Measurements from ENCODE around the gene JMJD1C.
A peak's percentile ranks its signal among the peaks of the same experiment; 100 is the strongest.
"Not testable (repeated sequence)": the region's sequence is repeated elsewhere in the genome, so short reads cannot be mapped to it uniquely, and the experiment has no call there.

JMJD1C gene

DNA sequence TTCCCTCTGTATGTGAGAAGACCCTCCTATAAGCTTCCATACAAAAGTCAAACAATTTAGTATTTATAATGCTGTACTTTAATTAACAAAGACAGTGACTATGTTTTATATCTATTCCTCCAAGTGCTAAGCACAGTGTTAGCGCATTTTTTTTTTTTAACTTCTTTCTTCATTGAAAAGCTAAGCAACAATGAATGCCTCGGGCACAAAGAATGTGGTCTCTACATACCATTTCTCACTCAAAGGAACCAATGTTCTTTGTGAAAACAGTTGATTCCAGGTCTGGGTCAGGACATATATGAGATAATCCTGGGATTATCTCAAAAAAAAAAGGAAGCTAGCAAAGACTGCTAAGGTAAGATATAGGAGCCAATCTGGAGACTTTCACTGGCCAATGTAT lies 29.2 kb upstream of the JMJD1C start:
- no peak for DNase-seq
- TF ChIP-seq POLR2A (IDR thresholded peaks at IDR 0.05; ENCODE audit: low read length): no peak
- no peak for TF ChIP-seq GATA1 (IDR thresholded peaks at IDR 0.05; ENCODE audit: low read depth, low read length)

DNA sequence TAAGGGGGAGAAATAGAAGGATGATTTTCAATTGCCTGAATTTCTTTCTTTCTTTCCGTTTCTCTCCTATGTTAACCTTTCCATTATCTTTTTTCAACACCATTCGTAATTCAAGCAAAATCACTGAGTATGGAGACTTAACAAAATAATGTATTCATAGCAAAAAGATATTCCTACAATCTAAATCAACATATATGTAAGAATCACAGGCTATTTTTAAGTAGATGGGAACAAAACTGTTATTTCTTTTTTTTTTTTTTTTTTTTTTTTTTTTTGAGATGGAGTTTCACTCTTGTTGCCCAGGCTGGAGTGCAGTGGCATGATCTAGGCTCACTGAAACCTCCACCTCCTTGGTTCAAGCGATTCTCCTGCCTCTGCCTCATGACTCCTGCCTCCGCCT lies 27.2 kb upstream of the JMJD1C start:
- DNase-seq: no peak
- TF ChIP-seq GATA1 (IDR thresholded peaks at IDR 0.05; ENCODE audit: low read depth, low read length): no peak

DNA sequence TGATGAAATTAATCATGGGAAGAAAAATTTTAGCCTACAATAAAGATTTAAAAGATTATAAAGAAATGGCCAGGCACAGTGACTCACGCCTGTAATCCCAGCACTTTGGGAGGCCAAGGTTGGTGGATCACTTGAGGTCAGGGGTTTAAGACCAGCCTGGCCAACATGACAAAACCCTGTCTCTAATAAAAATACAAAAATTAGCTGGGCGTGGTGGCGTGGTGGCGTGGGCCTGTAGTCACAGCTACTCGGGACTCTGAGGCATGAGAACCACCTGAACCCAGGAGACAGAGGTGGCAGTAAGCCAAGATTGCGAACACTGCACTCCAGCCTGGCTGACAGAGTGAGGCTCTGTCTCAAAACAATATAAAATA lies 26.5 kb upstream of the JMJD1C start:
- DNase-seq: not testable (repeated sequence)

DNA sequence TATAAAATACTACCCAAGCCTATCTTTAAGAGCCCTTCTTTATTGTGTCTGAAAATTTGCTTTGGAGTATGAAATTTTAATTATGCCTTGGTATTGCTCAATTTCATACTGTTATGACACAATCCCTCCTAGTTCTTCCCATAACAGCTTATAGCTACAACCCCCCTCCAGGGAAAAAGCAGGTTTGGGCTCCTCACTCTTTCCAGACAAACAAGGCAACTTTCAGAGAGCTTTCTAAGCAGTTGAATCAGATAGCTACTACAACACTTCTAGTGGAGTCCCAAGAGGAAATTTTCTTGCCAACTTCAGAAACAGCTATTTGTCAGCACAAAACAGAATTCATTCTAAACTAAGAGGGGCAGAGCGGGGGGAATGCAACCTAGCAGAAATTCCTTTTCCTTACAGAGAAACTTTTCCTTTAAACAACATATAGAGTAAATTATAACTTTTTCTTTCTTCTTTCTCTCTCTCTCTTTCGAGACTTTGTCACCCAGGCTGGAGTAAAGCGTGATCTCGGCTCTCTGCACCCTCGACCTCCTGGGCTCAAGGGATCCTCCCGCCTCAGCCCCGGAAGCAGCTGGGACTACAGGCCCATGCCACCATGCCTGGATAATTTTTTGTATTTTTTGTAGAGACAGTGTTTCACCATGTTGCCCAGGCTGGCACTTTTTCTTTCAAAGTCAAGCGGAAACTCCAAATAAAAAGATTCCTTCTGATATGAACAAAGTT lies 26.0 kb upstream of the JMJD1C start:
- TF ChIP-seq GATA1 (IDR thresholded peaks at IDR 0.05; ENCODE audit: low read depth, low read length) (no peak), POLR2A (IDR thresholded peaks at IDR 0.05; ENCODE audit: low read length) (no peak)
- DNase-seq: peak in 1 of 2 experiments; percentile 32

DNA sequence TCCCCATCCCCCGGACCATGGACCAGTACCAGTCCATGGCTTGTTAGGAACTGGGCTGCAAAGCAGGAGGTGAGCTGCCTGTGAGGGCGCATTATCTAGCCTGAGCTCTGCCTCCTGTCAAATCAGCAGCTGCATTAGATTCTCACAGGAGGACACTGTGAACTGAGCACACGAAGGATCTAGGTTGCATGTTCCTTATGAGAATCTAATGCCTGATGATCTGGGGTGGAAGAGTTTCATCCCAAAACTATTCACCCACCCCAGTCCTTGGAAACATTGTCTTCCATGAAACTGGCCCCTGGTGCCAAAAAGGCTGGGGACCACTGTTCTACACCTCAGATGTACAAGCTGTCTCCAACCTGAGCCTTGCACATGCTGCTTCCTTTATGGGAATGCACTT lies 24.1 kb upstream of the JMJD1C start:
- TF ChIP-seq POLR2A (IDR thresholded peaks at IDR 0.05; ENCODE audit: low read length) (no peak), GATA1 (IDR thresholded peaks at IDR 0.05; ENCODE audit: low read depth, low read length) (no peak)
- peak in 1 of 2 experiments; percentile 13 for DNase-seq

DNA sequence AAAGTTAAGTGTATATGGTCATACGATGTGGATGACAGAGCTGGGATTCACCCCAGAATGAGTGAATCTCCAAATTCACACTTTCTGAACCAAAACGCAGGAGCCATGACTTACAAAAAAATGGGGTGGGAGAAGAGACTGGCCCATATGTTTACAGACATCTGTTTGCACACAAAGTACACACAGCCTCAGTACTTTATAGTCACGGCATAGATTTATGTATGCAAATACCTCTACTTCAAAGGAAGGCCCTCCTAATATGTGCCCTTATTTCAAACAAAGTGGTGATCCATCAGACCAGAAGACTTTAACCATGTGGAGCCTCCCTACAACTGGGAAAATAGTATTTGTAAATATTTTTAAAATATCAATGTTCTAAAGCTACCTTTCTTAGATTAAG lies 22.2 kb upstream of the JMJD1C start:
- TF ChIP-seq POLR2A (IDR thresholded peaks at IDR 0.05; ENCODE audit: low read length) (no peak), GATA1 (IDR thresholded peaks at IDR 0.05; ENCODE audit: low read depth, low read length) (no peak)

DNA sequence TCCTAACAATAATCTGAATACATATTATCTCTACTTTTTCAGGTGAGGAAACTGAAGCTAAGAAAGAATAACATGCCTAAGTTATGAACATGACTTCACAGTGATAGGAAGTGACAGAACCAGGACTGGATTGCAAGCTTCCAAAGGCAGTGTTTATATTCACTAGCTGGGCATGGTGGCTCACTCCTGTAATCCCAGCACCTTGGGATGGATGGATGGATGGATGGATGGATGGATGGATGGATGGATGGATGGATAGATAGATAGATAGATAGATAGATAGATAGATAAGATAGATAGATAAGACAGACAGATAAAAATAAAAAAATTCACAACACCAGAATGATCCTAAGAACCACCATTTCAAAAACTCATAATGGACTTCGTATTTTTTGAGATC lies 18.2 kb upstream of the JMJD1C start:
- no peak for TF ChIP-seq GATA1 (IDR thresholded peaks at IDR 0.05; ENCODE audit: low read depth, low read length)
- TF ChIP-seq POLR2A (IDR thresholded peaks at IDR 0.05; ENCODE audit: low read length): no peak
- DNase-seq: no peak

More for the DNA sequence above, 22.2 kb upstream of the JMJD1C start:
- peak in 1 of 2 experiments; percentile 23 for DNase-seq

DNA sequence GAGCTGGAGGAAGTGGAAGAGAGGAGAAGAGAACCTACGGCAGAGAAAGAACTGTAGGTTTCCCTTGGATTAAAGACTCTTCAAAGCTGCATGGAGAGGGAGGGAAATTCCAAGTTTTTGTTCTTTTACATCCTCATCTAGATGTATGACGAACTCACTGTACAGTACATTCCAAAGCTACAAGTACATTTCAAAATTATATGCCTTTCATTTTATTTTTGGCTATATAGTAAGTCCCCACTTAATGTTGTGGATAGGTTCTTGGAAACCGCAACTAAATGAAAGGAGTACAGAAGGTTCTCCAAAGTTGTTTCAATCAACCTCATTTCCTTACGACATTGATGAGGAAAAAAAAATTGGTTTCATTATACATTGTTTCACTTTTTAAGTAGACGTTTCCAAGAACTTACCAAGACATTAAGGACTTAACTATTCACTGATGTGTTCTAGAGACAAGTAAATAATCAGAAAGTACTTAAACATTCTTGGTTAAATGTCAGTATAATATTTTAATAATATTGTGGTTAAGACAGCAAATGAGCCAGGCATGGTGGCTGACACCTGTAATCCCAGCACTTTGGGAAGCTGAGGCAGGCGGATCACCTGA lies 16.1 kb upstream of the JMJD1C start:
- no peak for DNase-seq
- TF ChIP-seq GATA1 (IDR thresholded peaks at IDR 0.05; ENCODE audit: low read depth, low read length): no peak
- no peak for TF ChIP-seq POLR2A (IDR thresholded peaks at IDR 0.05; ENCODE audit: low read length)

DNA sequence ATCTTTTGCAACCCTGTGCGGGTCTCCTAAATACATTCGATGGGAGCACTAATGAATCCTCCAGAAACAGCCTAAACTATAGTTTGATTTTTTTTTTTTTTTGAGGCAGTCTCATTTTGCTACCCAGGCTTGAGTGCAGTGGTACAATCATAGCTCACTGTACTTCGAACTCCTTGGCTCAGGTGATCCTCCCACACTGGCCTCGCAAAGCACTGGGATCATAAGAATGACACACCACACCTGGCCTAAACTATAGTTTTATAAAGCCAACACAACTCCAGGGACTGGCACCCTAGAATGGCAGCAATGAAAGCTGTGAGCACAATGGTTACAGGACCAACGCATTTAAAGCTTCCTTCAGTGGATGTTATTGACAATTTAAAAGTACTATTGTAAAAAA lies 14.5 kb upstream of the JMJD1C start:
- TF ChIP-seq GATA1 (IDR thresholded peaks at IDR 0.05; ENCODE audit: low read depth, low read length) (no peak), POLR2A (IDR thresholded peaks at IDR 0.05; ENCODE audit: low read length) (no peak)
- no peak for DNase-seq

DNA sequence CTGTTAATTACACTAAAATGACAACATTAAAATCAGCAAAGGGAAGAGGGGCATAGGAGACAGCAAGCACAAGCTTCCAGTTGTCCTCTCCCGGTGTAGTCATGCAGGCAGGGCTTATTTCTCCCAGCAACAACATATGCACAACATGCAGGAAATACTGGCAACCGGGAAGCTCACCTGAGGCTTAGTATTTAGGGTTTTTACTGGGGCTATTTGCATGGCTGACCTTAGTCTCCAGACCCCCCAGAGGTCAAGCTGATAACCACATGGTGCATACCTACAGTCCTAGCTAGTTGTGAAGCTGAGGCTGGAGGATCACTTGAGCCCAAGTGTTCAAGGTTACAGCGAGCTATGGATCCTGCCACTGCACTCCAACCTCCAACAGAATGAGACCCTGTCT lies 12.8 kb upstream of the JMJD1C start:
- no peak for DNase-seq
- TF ChIP-seq GATA1 (IDR thresholded peaks at IDR 0.05; ENCODE audit: low read depth, low read length): no peak
- TF ChIP-seq POLR2A (IDR thresholded peaks at IDR 0.05; ENCODE audit: low read length): no peak

DNA sequence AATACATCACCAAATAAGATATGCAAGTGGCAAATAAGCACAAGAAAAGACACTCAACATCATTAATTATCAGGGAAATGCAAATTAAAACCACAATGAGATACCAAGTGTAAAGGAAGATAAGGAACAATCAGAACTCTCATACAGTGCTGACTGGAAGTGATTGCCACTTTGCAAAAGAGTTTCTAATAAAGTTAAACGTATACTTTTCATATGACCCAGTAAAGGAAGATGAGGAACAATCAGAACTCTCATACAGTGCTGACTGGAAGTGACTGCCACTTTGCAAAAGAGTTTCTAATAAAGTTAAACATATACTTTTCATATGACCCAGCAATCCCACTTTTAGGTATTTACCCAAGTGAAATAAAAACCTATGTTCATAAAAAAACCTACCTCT lies 12.2 kb upstream of the JMJD1C start:
- no peak for TF ChIP-seq POLR2A (IDR thresholded peaks at IDR 0.05; ENCODE audit: low read length)
- TF ChIP-seq GATA1 (IDR thresholded peaks at IDR 0.05; ENCODE audit: low read depth, low read length): no peak
- DNase-seq: peak; percentile 7 to 38

DNA sequence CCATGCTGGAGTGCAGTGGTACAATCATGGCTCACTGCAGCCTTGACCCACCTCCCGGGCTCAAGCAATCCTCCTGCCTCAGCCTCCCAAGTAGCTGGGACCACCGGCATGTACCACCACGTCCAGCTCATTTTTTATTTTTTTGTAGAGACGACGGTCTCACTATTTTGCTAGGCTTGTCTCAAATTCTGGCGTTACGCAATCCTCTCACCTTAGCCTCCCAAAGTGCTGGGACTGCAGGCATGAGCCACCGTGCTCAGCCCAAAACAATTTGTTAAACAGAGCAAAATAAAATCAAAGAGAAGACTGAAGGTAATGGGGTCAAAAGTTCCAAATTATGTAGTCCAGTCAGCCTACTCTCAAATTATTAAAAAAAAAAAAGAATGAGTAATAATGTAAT lies 8.7 kb upstream of the JMJD1C start:
- TF ChIP-seq POLR2A (IDR thresholded peaks at IDR 0.05; ENCODE audit: low read length) (no peak), GATA1 (IDR thresholded peaks at IDR 0.05; ENCODE audit: low read depth, low read length) (no peak)
- DNase-seq: no peak

DNA sequence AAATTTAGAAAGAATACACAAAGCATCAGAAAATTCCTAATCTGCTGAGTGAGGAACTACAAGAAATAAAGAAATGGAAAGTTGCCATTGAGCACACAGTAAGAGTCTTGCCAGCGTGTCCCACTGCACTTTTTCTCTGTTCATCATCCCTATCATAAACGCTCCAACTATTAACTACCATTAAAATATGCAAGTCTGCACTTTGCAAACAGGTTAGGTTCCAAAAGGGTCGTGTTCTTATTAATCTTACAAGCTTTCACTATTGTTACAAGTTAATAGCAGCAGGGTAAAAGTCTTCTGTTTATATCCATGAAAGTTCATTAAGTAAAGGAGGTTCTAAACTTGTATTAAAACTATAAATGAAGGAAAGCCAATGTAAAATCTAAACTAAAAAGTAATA lies 5.2 kb upstream of the JMJD1C start:
- TF ChIP-seq GATA1 (IDR thresholded peaks at IDR 0.05; ENCODE audit: low read depth, low read length) (no peak), POLR2A (IDR thresholded peaks at IDR 0.05; ENCODE audit: low read length) (no peak)
- no peak for DNase-seq

DNA sequence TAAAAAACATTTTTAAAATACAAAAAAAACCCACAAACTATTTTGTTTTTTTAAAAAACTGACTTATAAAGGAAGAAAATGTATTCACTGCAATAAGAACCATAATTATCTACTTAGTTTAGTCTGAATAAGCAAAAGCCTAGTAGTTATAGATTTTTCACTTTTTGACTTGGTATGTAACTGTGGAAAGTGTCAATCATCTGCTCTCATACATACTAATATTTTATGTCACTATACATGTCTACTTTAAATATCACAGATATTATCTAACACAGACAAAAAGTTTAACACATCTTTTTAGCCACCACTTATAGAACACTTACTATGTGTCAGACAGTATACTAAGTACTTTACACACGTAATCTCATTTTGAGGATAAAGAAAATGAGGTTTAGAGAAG lies 3.2 kb upstream of the JMJD1C start:
- TF ChIP-seq POLR2A (IDR thresholded peaks at IDR 0.05; ENCODE audit: low read length) (no peak), GATA1 (IDR thresholded peaks at IDR 0.05; ENCODE audit: low read depth, low read length) (no peak)
- DNase-seq: no peak

DNA sequence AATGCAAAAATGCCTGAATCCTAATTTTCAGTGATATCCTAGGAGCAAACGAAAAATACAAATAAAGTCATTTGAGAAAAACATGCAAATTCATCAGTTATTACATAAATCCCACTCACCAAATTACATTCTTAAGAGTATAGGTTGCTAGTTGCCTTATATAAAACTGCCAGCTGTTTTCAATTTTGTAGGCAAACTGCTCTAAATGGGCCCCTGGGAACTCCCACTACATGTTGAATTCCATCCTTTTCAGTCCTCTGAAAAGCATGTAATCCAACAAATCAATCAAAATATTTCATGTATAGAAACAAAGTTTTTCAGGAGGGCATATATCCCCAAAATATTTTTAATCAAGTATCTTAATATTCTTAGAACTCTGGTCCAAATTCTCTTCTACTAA lies 2.1 kb upstream of the JMJD1C start:
- TF ChIP-seq POLR2A (IDR thresholded peaks at IDR 0.05; ENCODE audit: low read length): no peak
- TF ChIP-seq GATA1 (IDR thresholded peaks at IDR 0.05; ENCODE audit: low read depth, low read length): no peak
- DNase-seq: no peak
